HG03432 (cell line): ENCODE data around the gene DHODH.

ENCODE experiments used
- ATAC-seq: cut with Tn5 transposase; IDR thresholded peaks from one replicate; pipeline ENCODE4 v1.9.1; 2021; ENCODE audit warnings: mild to moderate bottlenecking, moderate library complexity; ENCODE audit not compliant: unreplicated experiment

The DHODH gene

DNA sequence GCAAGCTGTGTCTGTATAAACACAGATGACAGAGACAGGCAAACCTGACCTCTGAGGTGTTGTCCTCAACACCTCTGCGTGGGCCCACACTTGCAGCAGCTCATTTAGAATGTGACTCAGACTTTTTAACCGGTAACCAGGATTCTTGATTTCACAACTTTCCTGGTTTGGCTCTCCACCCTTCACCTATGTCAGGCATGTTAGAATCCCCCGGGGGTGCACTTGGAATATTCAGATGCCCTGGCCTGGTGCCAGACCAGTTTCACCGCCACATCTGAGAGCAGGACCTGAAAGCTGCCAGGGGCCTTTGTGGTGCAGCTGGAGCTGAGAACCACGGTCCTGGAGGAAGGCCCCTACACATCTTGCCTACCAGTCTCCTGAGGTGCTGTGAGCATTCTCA, 4.8 kb downstream of the DHODH start:
- no peak for ATAC-seq

DNA sequence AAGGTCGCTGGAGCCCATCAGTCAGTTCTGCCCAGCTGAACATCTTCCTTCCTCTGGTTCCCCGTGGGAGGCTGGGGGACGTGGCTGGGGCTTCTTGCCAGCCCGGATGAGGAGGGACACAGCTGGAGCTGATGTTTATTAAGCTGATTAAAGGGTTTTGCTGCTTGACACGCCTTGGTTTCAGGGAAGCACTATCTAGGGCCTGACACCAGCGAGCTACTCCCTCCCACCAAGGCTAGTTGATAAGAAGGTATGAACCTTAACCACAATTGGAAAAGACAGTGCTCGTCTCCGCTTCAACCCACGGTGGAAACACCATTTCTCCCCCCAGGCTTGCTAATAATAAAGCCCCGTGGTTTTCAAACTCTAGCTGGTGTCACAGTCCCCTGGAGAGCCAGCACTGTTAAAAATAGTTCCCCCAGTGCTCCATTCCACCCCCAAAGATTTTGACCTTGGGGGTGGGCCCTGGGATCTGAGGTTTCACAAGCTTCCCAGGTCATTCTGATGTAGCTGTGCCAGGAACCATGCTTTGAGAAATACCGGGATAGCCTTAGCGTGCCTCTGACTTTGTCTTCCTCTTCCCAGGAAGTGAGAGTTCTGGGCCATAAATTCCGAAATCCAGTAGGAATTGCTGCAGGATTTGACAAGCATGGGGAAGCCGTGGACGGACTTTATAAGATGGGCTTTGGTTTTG, 5.5 kb downstream of the DHODH start:
- no peak for ATAC-seq

DNA sequence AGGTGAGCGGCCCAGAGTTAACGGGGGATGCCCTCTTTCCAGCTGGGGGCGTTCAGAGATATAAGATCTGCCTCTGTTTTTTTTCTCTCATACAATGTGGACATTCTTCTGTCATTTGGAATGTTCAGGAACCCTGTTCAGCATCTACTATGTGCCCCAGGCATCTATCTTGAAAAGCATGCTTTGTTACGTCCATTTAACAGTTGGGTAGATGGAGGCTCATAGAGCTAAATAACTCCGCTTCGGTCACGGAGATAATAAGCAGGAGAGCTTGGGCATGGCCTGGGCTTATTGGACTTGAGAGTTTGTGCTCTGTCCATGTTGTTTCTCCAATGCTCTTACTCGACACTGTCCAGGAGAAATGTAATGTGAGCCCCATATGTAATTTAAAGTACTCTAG, 6.1 kb downstream of the DHODH start:
- ATAC-seq = no peak

DNA sequence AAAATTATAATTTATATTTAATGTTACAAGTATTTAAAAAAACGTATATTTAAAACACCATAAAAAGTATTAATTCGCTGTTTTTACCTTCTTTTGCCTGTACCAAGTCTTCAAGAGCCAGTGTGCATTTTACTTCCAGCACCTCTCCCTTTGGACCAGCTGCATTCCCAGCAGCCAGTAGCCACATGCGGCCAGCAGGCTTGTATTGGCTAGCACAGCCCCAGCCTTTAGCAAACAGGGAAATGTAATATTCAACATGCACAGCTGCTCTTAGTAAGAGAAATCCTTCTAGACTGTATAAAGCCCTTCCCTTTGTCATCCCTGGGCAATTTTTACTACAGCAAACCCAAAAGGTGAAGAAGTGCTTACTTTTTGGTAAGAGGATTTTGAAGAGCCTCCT, 6.6 kb downstream of the DHODH start:
- no peak for ATAC-seq

DNA sequence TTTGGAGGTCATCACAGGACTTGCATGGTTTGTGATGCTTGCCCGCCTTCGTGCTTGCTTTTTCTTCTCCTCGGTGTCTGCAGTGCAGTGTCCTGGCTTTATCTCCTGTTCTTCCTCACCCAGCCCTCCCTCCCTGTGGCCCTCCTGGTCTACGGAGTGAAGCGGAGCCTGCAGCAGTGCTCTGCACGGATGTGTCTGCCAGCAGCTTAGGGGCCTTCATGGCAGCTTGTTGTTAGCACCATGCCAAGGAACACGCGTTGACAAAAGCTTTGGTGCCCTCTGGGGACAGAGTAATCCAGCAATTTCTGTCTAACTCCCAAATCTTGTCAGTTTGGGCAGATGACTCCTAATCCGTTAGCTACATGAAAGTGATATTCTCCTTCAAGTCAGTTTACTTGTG, 9.9 kb downstream of the DHODH start:
- ATAC-seq = no peak

DNA sequence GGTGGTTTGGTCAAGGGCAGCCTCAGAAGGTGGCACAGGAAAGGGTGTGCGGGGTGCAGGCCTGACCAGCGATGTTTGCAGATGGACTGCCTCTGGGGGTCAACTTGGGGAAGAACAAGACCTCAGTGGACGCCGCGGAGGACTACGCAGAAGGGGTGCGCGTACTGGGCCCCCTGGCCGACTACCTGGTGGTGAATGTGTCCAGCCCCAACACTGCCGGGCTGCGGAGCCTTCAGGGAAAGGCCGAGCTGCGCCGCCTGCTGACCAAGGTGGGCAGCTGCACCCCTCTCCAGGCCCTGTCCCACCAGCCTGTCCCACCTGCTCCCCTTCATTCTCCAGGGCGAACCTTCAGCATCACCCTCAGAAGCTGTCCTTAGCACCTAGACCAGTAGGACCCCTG, 12.5 kb downstream of the DHODH start:
- no peak for ATAC-seq

DNA sequence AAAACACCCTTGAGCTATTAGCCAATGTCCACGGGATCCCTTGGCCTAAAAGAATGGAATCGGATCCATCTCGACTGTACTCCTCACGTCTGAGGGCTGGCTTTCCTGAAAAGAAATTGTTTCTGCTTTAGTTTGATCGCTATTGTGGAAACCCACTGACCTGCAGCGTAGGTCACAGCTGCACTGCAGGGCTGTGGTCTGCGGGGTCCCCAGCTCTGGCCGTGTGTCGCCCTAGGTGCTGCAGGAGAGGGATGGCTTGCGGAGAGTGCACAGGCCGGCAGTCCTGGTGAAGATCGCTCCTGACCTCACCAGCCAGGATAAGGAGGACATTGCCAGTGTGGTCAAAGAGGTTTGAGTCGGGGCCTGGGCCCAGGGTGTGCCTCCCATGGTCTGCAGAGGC, 13.6 kb downstream of the DHODH start:
- no peak for ATAC-seq

DNA sequence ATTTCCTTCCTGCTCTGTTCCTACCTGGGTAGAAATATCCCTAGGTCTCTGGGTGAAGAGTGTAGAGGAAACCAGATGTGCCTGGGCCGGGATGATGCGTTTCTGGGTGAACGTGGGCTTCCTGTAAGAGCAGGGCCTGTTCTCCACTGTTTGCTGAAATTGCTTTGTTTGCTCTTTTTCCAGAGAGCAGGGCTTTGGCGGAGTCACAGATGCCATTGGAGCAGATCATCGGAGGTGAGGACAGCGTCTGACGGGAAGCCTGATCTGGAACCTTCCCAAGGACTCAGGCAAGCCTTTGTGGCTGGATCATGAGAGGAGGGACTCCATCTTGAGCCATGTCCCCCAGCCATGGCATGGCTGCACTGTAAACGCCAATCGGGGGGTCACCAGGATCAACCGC, 15.4 kb downstream of the DHODH start:
- no peak for ATAC-seq

DNA sequence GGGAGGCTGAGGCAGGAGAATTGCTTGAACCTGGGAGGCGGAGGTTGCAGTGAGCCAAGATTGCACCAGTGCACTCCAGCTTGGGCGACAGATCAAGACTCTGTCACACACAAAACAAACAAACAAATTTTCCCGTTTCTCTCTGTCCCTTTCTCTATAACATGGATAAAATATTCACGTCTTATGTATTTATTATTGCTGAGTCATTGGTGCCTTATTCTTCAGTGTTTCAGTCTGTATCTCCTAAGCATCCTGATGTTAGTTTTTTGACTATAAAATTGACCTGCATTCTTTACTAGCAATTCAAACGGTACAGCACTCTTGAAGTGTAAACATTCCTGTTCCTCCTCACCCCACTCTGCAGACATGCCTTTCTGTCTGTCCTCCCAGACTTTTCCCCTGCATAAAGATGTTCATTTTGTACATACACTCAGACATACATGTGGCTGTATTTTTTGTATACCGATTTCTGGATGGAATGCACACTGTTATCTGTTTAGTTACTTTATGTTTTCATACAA, 16.4 kb downstream of the DHODH start:
- ATAC-seq = no peak

DNA sequence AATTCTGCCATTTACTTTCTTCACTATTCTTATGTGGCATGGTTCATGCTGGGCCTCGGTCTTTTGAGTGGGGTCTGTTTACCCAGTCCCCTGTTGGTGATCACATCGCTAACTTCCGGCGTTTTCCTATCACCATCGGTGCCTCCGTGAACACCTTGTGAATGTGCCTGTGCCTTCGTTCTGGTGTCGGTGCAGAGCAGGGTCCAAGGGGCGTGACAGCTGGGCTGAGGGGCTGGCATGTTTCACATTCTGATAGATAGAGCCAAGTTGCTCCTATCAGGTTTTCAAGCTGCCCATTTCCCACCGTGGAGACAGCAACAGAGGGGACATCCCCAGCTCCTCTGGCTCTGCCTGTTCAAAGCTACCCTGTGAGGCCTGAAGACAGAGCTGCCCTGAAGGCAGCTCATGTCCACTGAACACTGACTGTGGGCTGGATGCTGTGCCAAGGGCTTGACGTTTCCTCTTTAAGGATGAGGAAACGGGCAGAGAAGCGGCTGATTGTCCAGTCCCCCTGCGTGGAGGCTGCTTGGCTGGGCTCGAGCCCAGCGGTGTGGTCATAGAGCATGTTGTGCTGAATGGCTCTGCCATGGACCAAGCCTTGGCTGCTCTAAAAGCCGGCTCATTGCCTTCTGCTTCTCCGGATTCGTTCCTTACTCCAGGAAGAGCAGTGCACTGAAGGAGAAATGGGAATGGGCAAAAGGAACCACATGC, 17.0 kb downstream of the DHODH start:
- ATAC-seq = no peak

DNA sequence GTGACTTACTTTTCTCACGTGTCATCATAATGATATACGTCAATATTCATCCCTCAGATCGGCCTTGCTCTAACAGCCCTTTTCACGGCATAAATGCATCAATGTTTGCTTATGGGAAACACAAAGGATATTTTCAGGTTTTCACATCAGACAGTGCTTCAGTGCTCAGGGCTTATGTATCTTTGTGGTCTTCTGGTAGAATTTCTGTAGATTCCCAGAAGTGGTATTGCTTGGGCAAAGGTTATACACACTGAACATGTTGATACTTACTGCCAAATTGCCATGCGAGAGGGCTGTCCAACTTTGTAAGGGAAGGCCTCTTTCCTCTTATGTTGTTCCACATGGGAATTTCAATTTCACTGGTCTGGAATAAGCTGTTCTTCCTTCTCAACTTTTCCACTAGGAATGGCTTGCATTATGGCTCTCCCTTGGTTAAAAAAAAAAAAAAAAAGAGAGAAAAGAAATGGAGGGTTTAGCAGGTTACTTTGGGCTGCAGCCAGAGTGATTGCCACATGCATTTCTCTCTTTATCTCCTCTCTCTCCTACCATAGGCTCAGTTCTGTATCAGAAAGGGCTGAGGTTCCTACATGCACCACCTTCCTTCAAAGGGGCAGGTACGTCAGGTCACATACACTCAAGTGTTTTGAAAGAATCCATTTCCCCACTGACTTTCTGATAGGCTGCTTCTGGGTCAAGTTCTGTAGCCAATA, 19.3 kb downstream of the DHODH start:
- ATAC-seq = no peak

DNA sequence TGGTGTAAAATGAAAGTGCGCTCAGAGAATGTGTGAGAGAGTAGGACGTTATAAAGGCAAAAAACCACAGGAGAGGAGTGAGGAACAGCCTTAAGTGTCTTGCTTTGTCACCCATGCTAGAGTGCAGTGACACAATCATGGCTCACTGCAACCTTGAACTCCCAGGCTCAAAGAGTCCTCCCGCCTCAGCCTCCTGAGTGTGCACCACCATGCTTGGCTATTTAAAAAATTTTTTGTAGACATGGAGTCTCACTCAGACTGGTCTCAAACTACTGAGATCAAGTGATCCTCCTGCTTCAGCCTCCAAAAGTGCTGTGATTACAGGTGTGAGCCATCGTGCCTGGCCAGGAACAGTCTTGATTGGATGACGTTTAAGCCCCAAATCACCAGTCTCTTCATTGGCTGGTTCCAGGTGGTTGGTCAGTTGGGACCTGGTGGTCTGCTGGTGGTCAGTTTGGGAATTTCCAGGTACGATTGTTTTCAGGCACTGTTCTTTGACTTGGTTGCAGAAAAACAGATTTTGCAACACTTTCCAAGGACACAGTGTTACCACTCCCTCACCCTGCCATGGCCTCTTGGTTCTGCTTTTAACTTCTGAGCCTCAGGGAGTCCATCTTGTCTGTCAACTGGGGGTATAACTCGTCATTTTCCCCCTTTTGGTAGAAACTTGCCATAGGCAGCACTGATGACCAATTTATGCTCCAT, 21.2 kb downstream of the DHODH start:
- no peak for ATAC-seq

DNA sequence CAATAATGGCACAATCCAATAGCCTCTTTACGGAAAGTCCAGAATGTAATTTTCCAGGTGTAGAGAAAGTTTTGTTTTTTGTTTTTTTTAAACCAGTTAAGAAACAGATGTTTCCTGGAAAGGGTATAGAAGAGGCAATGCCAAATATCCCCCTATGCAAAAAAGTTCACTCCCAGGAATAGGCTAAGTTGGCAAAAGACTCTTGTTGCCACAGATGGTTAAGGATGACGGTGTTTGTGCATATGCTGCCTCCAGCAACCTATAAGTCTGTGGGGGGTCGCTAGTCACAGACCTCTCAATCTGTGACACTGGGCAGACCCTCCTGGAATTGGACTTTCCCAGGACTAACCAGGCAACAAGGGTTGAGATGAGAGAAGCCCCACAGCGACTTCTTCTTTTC, 24.9 kb downstream of the DHODH start:
- no peak for ATAC-seq

DNA sequence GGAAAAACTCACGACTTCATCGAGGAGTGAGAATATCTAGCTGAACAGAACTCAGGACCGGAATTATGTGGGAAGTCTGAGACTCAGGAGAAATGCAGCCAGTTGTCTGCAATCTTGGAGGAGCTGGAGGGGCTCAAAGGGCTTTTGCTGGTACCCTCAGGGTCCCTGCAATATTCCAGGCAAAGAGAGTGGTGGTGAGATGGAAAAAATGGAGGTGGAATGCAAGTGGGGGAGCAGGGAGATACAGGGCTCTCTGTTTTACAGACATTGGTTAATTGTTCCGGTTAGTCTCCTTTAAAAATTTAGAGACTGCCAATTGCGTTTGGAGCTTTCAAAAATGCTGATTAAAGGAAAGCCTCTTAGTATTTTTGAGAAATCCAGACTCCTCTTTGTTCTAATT, 27.6 kb downstream of the DHODH start:
- ATAC-seq = no peak

DNA sequence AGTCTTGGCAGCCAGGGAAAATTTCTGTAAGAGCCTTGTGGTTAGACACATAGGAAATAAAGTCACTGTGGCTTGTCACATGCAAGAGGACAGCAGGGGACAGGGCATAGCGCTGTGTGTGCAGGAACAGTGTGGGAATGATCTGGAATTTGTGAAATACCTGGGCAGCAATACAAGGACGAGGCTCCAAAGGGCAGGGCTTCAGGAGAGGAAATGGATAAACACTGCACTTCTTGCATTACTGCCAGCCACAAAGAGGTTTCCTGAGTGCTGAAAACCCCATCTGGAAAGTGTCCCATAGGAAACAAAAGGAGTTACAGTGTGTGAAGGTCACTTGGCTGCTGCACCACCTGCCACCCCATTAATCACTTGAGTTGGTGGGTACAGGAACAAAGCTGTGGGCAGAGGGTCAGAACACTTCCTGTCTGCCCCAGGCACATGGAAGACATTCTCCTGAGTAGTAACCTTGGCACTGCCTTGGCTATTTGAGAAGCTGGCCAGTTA, 33.7 kb downstream of the DHODH start:
- ATAC-seq = no peak

DNA sequence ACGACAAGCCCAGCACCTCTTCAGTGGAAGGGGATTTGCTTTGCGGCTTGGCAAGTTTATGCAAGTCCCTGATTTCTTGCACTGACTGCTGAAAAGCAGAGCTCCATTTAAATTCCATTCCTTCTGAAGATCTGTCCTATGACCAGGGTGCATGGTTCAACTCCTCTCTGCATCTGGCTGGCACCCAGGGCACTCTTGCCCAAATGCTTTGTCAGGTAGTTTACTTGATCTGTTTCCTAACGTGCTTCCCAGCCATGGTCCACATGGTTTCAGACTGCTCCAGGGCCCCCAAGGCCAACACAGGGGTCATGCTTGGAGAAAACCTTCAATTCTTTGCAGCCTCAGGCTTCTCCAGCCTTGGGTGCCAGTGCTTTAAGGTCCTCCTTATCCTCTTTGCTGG, 34.5 kb downstream of the DHODH start:
- ATAC-seq = no peak

DNA sequence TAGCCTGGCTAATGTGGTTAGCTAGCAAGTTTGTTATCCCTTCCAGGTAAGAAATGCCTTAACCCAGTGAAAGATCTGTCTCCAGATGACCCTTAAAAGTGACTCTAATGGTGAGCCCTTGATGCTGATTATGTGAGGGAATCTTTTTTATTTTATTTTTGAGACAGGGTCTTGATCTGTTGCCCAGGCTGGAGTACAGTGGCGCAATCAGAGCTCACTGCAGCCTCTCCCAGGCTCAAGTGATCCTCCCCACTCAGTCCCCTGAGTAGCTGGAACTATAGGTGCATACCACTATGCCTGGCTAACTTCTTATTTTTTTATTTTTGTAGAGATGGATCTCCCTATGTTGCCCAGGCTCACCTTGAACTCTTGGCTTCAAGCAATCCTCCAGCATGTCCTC, 35.0 kb downstream of the DHODH start:
- no peak for ATAC-seq

DNA sequence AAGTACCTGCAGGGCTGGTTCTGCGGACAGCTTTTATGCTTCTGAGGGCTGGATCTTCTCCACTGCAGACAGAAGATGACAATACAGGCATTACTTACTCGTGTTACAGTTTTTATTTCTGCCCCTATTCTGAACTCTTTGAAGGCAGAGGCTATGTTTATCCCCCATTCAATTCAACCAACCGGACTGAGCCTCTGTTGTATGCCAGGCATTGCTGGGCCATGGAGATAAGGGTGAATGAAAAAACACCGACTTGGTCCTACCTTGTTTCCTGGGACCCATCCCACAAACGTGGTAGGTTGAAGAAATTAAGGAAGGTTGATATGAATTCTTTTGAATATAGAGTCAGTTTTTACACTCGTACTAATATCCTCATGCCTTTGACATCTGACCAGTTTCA, 35.8 kb downstream of the DHODH start:
- ATAC-seq = no peak

DNA sequence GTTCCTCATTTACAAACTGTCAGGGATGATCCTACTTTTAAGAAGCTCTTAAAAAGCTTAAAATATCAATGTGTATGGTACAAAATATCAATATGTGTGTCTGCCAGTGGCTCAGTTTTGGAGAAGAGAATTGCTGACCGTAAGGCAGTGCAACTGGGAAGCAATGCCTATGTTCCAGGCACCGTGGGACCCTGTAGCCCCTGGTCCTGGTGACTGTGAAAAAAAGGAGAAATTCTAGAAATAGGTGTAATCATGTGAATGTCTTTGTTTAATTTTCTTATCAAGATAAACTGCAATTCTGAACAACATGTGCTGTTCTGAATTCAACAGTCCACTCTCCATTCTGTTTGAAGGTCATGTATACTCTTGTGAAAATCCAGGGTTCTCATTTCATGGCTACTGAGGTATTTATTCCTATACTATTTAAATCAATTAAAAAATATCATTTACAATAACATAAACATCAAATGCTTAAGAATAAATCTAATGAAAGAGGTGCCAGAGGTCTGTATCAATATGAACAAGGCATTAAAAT, 36.3 kb downstream of the DHODH start:
- no peak for ATAC-seq

DNA sequence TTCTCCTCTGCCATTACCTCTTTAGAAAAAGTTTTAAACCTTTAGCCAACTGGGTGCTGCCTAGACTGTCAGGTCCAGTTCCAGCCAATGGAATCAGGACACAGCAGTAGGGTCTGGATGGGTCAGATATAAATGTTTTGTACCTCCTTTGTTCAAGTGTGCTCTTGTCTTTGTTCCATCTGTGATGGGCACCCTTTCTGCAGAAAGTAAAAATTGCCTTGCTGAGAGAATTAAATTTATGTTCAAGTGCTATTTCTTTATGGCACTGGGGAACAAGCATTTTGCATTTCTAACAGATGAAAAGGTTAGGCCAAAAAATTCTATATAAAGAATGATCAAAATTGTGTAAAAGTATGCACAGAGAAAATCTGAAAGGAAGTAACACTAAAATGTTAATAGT, 40.6 kb downstream of the DHODH start:
- no peak for ATAC-seq
